ENCODE results near the gene MIB2.

DNA sequence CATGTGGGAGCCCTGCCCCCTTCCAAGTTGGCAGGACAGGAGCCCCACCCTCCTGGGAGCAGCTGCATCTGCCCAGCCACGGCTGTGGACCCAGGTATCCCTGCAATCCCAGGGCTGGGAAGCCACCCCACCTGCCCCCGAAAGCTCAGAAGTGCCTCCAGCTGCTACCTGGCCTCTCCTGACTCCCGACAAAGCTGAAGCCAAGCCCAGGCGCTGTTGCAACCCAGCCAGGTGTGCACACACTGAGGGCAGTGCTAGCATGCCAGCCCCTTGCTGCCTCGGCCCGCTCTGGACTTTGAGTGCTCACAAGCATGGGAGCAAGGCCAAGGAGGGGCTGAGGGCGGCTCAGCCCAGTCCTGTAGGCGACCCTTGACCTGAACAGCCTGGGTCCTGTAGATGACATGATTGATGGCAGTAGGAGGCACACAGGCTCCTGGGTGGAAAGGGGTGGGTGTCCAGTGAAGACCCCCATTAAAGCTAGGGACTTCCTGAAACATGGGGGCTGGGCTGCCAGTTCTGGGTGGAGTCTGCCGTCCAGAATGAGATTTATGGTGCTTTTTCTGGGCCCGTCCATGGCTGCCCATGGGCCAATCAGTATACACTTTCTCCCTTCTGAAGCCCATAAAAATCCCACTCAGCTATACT, 37.8 kb upstream of the MIB2 start:
- TF ChIP-seq POLR2A (IDR thresholded peaks at IDR 0.05) (no peak), CTCF (IDR thresholded peaks at IDR 0.05) (no peak)

Measured in right lobe of liver (tissue), 4 donors.